T-helper 2 cell (primary cell): Measurements from ENCODE around the gene ATP8B1.
"Not testable (repeated sequence)": the region's sequence is repeated elsewhere in the genome, so short reads cannot be mapped to it uniquely, and the experiment has no call there.

Experiments
- DNase-seq, 5 experiments: peaks; one replicate each; pipeline versions ENCODE4 v3.0.0 to v3.0.0-alpha.2; 2012 to 2022
- total RNA-seq, 2 donors: gene quantifications; one replicate each; lab custom pipeline; 2026; lab: John Stamatoyannopoulos, UW

ATP8B1 gene
- 0 to 0.13 reads per million in 2 donors for total RNA-seq

DNA sequence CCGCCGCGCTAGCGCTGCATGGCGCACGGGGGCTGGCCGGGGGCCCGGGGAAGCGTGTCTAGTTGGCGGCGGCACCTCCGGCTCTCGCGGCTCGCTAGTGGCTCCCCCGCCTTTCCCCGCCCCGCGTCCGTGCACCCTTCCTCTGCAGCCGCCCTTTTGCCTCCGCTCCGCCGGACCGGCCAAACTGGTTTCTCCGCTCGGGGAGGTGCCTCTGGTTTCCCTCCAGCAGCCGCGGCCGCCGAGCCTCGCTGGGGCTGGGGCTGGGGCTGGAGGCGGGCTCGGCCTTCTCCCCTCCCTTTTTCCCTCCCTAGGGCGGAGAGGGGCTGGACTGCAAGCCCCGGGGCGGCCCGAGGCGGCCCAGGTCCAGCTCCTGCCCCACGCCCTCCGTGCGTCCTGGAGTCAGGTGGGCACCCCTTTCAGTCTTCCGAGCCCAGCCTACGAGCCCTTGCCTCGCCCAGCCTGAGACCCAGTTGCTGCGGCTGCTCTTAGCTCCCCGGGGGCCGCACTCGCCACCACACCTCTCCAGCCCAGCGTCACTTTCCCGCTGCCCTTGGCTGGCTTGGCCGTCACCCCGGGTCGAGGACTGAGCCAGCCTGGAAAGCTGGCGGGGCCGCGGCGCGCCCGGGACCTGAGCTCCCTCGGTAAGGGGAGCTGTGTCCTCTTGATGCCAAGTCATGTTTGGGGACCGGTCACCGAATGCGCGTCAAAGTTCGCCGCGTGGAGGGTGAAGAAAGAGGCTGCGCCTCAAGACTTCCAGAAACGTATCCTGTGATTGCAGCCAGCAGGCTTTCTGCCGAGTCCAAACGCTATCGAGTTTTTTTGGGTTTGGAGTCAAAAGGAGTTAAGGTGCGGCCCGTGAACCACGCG lies at the start of gene ATP8B1:
Gene ATP8B1, minus strand, starts transcription at position 213 of the 867 bp plus-strand sequence. CDS start 71,508 bp downstream, outside the sequence.
- DNase-seq: no peak

DNA sequence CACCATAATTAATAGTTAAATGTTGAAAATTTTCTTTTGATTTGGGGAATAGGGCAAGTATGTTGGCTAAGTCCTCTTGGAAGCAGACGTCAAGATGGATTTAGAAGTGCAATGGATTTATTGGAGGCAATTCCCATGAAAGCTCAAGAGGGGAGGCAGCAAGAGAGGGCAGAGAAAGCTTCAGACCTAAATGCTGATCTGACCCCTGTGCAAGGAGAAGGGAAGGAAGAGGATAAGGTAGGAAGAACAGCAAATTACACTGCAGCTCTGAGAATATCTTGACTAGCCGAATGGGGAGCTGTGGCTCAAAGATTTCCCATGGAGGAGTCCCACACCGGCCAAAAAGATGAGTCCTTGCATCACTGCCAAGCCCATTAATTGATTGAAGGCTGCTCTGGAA lies 46.9 kb upstream of the ATP8B1 start:
- no peak for DNase-seq

DNA sequence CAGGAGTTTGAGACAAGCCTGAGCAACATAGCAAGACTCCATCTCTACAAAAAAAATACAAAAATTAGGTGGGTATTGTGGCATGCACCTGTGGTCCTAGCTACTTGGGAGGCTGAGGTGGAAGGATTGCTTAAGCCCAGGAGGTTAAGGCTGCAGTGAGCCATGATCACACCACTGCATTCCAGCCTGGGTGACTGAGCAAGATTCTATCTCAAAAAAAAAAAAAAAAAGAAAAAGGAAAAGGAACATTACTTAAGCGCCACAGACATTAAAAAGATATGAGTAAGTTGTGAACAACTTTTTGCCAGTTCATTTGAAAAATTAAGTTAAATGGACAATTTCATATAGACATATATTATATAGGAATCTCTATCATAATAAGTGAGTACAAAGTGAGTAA lies 45.3 kb upstream of the ATP8B1 start:
- not testable (repeated sequence) for DNase-seq

DNA sequence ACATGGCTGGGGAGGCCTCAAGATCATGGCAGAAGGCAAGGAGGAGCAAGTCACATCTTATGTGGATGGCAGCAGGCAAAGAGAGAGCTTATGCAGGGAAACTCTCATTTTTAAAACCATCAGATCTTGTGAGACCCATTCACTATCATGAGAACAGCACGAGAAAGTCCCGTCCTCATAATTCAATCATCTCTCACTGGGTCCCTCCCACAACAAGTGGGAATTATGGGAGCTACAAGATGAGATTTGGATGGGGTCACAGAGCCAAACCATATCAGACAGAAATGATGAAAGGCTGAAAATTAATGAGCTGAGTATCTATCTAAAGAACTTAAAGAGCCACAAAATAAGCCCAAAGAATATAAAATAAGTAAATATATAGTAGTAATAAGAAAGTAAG lies 44.3 kb upstream of the ATP8B1 start:
- not testable (repeated sequence) for DNase-seq

DNA sequence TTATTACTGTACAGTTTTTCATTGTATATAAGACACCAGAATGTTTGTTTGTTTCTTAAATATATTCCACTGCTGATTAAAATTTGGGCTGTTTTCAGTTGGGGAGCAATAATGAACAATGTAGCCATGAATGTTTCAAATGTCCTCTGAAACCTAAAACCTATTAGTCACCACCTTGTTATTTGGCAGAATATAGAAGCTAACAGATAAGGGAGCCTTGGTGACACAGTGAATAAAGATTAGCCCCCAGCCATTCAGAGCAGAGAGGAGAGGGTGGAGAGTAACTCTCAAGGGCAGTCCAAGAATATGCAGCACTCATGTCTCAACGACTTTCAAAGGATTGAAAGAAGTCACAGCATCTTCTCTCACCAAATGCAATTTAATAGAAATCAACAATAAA lies 43.1 kb upstream of the ATP8B1 start:
- no peak for DNase-seq

DNA sequence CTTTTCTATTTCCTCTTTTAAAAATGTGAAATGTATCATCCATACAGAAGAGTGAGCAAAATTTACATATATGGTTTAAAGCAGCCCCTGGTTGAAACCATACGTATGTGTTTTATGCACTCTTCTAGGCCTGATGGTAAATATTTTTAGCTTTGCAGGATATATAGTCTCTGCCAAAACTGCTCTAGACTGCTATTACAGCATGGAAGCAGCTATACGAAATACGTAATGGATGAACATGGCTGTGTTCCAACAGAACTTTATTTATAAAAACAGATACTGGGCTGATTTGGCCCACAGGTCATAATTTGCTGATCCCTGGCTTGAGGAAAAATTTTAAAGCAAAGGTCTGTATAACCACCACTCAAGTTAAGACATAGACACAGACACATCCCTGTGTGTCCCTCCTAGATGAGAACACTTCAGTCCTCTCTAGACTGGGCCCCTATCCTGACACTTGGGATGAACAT lies 42.5 kb upstream of the ATP8B1 start:
- DNase-seq: no peak

DNA sequence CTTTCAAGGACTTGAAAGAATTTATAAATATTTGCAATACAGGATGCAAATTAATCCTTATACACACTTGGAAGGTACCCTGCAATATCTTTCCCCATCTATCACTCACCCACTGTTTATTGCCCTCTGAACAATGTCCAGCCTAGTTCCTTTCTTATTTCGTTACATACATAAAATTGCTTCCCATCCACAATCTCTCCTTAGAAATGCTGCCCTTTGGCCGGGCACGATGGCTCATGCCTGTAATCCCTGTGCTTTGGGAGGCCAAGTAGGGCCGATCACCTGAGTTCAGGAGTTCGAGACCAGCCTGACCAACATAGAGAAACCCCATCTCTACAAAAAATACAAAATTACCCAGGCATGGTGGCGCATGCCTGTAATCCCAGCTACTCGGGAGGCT lies 41.2 kb upstream of the ATP8B1 start:
- no peak for DNase-seq

DNA sequence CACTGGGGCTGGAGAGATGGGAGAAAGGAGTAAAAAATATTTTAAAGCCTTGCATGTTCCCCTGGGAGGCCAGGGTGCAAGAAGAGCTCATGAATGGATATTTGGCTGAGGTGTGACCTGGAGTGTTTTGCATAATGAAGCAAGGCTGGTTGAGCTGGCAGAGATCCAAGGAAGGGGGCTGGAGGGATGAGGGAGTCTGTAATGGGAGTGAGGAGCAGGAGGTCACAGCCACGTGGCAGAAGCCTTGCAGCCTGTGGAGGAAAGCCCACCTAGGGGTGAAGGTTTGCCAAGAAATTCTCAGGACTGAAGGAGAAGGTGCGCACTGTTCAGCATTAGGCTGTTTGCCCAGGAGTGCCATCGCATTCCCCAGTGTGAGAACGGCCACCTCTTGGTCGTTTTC lies 40.3 kb upstream of the ATP8B1 start:
- DNase-seq: no peak

DNA sequence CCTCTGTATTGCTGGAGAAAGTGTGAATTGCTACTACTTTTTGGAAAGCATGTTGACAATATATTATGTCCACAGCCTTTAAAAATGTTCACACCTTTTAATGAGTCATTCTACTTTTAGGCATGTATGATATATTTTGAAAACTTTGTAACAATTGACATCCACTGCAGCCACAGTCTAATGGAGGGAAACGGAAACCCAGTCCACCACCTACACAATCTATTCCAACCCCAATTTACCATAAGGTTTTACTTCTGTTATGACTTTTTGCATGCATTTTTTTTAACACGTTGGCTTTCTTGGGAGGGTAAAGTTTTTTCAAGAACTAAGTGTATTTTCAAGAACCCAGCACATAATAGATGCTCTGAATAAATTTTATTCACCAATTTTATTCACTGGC lies 38.5 kb upstream of the ATP8B1 start:
- peak in 1 of 5 experiments; percentile 81 for DNase-seq

DNA sequence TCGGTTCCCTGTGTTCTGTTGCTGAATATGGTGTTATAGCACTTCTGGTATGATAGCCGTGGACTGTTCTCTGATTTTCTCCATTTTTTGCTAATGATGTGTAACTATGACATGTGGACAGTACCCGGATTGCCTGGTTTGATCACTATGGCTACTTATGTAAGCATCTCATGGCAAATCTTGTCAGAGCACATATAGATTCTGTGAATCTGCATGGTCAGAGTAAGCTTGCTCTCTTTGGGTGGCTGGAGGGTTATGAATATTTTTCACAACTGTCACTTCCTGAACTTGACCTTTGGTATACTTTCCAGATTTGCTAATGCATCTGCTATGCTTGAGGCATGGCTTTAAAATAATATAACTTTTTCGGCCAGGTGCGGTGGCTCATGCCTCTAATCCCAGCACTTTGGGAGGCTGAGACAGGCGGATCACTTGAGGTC lies 36.8 kb upstream of the ATP8B1 start:
- no peak for DNase-seq

DNA sequence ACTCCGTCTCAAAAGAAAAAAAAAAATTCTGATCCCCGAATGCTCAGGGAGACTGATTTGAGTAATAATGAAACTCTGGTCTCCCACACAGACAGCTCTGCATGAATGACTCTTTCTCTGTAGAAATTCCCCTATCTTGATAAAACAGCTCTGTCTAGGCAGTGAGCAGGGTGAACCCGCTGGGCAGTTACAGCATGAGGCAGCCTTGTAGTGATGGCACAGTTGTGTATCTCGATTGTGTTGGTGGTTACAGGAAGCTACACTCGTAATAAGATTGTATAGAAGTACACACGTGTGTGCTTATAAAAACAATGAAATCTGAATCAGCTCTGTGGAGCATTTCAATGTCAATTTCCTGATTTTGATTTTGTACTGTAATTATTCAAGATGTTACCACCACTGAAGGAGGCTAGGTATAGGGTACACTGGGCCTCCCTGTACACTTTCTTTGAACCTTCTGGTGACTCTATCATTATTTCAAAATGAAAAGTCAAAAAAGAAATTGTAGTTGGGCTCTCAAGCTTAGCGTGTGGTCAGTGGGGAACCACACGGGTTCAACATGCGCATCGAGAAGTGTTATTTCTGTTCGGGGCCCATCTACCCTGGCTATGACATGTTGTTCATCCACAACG lies 34.9 kb upstream of the ATP8B1 start:
- DNase-seq: peak in 2 of 5 experiments; percentile 37 to 92

DNA sequence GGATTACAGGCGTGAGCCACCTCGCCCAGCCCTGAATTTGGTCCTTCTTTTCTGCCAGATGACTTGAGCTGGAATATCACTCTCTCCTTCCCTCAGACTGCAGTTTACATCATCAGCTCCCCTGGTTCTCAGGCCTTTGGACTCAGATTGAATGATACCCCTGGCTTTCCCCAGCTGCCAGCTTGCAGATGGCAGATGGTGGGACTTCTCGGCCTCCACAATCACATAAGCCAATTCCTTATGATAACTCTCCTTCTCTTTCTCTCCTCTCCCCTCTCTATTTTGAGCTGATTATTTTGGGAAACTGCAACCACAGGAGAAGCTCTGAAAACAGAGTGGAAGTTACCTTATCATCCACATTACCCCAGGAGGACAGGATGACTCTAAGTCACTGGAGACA lies 33.4 kb upstream of the ATP8B1 start:
- DNase-seq: no peak

DNA sequence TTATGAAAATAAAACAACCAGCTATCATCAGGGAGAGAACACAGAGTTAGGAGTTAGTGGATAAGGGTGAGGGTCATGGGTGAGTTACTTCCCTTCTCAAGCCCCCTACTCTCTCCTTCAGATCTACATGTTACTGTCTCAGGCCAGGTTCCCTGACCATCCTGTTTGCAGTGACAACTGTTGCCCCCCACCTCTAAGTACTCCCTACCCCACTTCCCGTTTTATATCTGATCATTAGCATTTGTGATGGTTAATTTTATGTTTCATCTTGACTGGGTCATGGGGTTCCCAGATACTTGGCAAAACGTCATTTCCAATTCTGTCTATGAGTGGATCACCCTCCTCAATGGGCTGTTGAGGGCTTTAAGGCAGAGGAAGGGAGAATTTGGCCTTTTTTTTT lies 32.8 kb upstream of the ATP8B1 start:
- no peak for DNase-seq

DNA sequence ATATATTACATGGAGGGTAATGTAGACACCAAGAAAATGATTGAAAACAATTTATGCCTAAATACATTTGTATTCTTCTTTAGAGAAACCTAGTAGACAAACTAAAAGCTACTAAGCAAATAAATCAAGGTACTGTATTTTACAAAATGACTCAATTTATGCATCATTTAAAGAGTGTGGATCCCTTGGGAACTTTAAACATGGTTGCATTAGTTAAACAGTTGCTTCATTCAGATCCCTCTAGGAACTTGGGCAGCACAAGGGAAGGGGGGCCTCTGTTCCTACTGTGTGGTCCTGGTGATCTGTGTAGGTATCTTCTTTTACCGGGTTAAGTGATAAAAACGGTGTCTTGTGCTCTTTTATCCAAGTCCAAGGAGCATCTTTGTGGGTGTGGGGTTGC lies 31.5 kb upstream of the ATP8B1 start:
- DNase-seq: no peak

DNA sequence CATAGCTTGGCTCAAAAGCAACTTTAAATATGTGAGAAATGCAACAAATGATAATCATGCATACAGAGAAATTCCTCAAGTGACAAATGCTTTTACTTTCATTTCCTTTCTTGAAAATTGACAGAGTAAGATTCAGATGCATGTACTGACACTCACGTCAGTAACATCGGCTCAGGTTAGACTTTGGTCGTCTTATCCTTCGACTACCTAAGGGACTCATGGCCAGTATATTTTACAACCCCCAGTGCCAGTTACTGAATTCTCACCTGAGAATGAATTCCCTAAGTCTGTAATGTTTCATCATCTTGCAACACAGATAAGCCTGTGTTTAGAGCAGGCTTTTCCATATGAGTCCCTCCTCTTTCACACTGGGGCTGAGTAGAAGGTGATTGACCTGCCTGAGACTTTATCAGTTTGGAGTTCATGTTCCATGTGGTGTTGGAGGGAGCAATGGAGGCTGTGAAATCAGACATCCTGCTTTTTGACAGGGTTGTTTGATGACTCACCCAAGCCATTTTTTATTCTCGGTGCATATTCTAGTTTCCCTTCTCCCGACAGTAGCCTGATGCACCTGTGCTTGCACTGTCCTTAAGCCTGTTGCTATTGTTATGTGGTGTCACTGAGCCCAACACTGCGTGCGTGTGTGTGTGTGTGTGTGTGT lies 30.5 kb upstream of the ATP8B1 start:
- DNase-seq: peak in 1 of 5 experiments; percentile 55

DNA sequence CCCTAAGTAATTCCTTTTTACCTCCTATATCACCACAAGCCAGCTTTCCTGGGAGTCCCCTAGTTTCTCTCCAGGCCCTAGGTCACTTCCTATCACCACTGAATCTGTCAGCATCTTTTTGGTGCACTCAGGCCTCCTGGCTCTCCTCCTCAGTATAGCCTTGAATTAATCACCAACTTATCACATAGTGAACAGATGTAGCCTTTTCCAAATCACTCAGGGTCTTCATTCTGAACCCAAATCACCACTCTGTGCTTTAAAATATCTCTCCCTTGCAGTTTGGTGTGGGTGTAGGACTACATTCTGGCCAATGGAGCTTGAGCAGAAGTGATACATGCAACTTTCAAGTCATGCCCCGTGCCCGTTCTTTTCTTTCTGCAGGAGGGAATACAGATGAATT lies 29.6 kb upstream of the ATP8B1 start:
- DNase-seq: no peak

DNA sequence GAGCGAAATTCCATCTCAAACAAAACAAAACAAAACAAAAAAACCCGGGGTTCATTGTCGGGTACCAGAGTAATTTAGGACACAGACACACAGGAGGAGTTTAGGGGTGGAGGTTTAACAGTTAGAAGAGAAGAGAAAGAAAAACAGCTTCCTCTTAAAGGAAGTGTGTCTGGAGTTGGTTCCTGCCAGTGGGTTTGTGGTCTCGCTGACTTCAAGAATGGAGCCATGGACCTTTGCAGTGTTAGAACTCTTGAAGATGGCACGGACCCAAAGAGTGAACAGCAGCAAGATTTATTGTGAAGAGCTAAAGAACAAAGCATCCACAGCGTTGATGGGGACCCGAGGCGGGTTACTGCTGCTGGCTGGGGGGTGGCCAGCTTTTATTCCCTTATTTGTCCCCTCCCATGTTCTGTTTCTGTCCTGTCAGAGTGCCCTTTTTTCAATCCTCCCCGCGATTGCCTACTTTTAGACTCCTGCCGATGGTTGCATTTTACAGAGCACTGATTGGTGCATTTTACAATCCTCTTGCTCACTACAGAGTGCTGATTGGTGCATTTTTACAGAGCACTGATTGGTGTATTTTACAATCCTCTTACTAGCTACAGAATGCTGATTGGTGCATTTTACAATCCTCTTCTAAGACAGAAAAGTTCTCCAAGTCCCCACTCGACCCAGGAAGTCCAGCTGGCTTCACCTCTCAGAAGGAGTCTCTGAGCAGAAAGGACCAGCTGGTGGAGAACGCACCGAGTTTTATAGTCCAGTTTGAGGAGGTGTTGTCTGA lies 28.7 kb upstream of the ATP8B1 start:
- no peak for DNase-seq

DNA sequence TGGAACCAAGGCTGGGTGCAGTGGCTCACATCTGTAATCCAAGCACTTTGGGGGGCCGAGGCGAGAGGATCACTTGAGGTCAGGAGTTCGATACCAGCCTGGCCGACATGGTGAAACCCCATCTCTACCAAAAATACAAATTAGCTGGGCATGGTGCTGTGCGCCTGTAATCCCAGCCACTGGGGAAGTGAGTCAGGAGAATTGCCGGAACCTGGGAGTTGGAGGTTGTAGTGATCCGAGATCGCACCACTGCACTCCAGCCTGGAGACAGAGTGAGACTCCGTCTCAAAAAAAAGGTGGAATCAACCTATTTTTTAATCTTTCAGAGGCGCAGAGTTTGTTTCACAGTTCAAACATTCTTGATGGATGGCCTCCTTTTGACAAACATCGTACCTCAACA lies 24.5 kb upstream of the ATP8B1 start:
- DNase-seq: no peak

DNA sequence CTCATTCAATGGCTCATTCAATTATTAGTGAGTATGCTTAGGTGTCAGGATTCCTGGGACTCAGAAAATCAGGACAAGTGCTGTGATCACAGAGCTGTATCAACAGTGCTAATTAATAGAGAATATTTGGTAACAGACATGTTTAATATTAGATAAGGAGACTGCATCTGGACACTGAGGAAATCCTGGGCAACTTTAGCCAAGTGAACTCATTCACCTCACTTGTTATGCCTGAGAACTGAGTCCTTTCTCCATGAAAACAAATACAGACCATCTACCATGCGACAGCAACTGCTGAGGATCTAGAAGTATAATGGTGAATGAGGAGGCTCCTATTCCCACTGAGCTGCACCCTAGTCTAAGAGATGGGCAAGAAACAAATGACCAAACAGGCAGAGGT lies 23.1 kb upstream of the ATP8B1 start:
- no peak for DNase-seq

DNA sequence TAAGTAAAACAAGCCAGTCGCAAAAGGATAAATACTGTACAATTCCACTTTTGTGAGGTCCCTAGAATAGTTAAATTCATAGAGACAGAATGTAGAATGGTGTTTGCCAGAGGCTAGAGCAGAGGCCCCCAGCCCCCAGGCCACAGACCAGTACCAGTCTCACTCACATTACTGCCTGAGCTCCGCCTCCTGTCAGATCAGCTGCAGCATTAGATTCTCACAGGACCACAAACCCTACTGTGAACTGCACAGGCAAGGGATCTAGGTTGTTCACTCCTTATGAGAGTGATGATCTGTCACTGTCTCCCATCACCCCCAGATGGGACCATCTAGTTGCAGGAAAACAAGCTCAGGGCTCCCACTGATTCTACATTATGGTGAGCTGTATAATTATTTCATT lies 17.5 kb upstream of the ATP8B1 start:
- not testable (repeated sequence) for DNase-seq

DNA sequence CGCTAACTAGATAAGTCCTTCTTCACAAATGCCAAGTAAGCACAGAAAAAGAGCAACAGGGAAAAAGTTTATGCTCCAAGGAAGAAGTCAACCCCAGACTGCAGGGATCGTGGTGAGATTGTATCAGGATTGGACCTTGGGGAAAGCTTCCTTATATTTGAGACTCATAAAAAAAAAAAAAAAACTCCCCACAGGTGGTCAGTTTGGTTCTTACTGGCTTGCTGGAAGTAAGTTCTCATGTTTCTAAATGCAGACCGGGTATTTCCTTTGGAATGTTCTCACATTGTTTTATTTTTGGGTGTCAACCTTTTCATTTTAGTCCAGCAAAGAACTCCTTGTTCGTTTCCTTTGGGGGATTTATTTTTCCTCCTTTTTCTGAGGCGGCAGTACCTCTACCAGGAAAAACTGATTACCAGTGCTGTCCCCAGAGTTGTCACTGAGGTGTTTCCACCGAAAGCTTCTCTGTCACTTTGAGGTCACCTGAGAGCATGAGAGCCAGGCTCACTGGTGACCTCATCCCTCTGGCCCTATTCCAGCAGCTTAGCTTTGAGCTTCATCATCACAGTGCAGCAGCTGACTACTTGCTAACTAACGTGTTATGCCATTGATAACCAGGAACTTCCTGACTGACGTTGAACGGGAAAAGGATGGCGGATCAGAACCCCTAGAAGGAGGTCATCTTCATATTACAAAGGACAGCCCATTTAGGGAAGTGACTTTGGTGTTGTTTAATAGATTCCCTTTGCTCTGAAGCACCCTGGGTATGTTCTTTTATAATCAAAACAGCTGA lies 16.8 kb upstream of the ATP8B1 start:
- no peak for DNase-seq

DNA sequence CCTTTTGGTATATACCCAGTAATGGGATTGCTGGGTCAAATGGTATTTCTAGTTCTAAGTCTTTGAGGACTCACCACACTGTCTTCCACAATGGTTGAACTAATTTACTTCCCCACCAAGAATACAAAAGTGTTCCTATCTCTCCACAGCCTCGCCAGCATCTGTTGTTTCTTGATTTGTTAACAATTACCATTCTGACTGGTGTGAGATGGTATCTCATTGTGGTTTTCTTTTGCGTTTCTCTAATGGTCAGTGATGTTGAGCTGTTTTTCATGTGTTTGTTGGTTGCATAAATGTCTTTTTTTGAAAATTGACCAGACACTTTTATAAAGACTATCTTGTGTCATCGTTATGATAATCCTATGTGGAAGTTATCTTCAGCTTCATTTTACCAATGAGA lies 16.0 kb upstream of the ATP8B1 start:
- DNase-seq: no peak
